Neural progenitor cell (in vitro differentiated cells): ENCODE measurements around the gene ZNF444. TPM values are rescaled to one million over a fixed set of nuclear protein-coding genes. Genes with fewer than 3 reads are reported as not detected.

ENCODE experiments used
- DNase-seq: peaks from one replicate; pipeline ENCODE4 v3.0.0-alpha.2; 2016; ENCODE audit warnings: low spot score
- H2AFZ ChIP-seq: fragments of 200-600 bp; sonication (generic); replicated peaks from 2 replicates; pipeline ENCODE4 v1.6.1; 2016; ENCODE audit warnings: antibody characterized with exemption
- H3F3A ChIP-seq: fragments of 200-600 bp; sonication (generic); 2 replicates; pipeline ENCODE4 v1.6.1; 2016; ENCODE audit warnings: antibody characterized with exemption, low read depth
- H3K27ac ChIP-seq: fragments of 200-600 bp; sonication (generic); 2 replicates; pipeline ENCODE4 v1.5.1; 2016; ENCODE audit warnings: mild to moderate bottlenecking
- H3K27me3 ChIP-seq: fragments of 200-600 bp; sonication (generic); 2 replicates; pipeline ENCODE4 v1.6.1; 2016; ENCODE audit warnings: mild to moderate bottlenecking, moderate library complexity
- H3K36me3 ChIP-seq: fragments of 200-600 bp; sonication (generic); 2 replicates; pipeline ENCODE4 v1.5.1; 2016
- H3K4me1 ChIP-seq: fragments of 200-600 bp; sonication (generic); 2 replicates; pipeline ENCODE4 v1.6.1; 2016; ENCODE audit warnings: mixed run types
- H3K4me2 ChIP-seq: fragments of 200-600 bp; sonication (generic); 2 replicates; pipeline ENCODE4 v1.6.1; 2016
- H3K4me3 ChIP-seq: fragments of 200-600 bp; sonication (generic); 2 replicates; pipeline ENCODE4 v1.5.1; 2016
- H3K79me2 ChIP-seq: fragments of 200-600 bp; sonication (generic); 2 replicates; pipeline ENCODE4 v1.6.1; 2016; ENCODE audit warnings: low read depth
- H3K9ac ChIP-seq: fragments of 200-600 bp; sonication (generic); 2 replicates; pipeline ENCODE4 v1.6.1; 2016
- H3K9me3 ChIP-seq: fragments of 200-600 bp; sonication (generic); 2 replicates; pipeline ENCODE4 v1.5.1; 2016; ENCODE audit warnings: low read depth
- H4K20me1 ChIP-seq: fragments of 200-600 bp; sonication (generic); 2 replicates; pipeline ENCODE4 v1.6.1; 2016; ENCODE audit warnings: low read depth
- H3K27ac Mint-ChIP-seq: 3 replicates; pipeline ENCODE4 v1.8.0; 2021; ENCODE audit warnings: mixed read lengths
- H3K27me3 Mint-ChIP-seq: 2 replicates; pipeline ENCODE4 v1.8.0; 2022; ENCODE audit warnings: low read depth, mild to moderate bottlenecking, inconsistent platforms, moderate library complexity, mixed read lengths; ENCODE audit not compliant: insufficient read depth
- H3K36me3 Mint-ChIP-seq: 3 replicates; pipeline ENCODE4 v1.8.0; 2021; ENCODE audit warnings: mixed read lengths
- H3K4me1 Mint-ChIP-seq: 3 replicates; pipeline ENCODE4 v1.8.0; 2021; ENCODE audit warnings: mixed read lengths
- H3K4me3 Mint-ChIP-seq: 3 replicates; pipeline ENCODE4 v1.8.0; 2021; ENCODE audit warnings: mild to moderate bottlenecking, moderate library complexity, mixed read lengths
- H3K9me3 Mint-ChIP-seq: 3 replicates; pipeline ENCODE4 v1.8.0; 2020; ENCODE audit warnings: mixed read lengths
- CTCF ChIP-seq: fragments of 200-600 bp; sonication (generic); IDR thresholded peaks from 2 replicates; pipeline ENCODE4 v1.5.1; 2017; ENCODE audit warnings: antibody characterized with exemption, mild to moderate bottlenecking
- EZH2 ChIP-seq: fragments of 200-600 bp; sonication (generic); IDR thresholded peaks from 2 replicates; pipeline ENCODE4 v1.6.1; 2017; ENCODE audit warnings: antibody characterized with exemption, mild to moderate bottlenecking, moderate library complexity
- EZH2phosphoT487 ChIP-seq: fragments of 200-600 bp; sonication (generic); IDR thresholded peaks from 2 replicates; pipeline ENCODE4 v1.6.1; 2017; ENCODE audit warnings: antibody characterized with exemption
- total RNA-seq: library from RNA; depleted of rRNA; stranded (reverse); fragments of >200 nt; gene quantifications from 2 replicates; pipeline ENCODE4 v1.2.3, GENCODE V29; 2015; ENCODE audit warnings: low replicate concordance

The ZNF444 gene
- total RNA-seq, 1 donor from 2014 or later = 7.0 TPM

- Histone ChIP-seq H3K79me2 (peaks cover 34% of the 10 kb centered on the region), H3K9ac (no peak overlapping the region), H3K9me3 (no peaks in the 10 kb centered on the region), H3F3A (peaks cover 28% of the 10 kb centered on the region), H4K20me1 (peaks cover 43% of the 10 kb centered on the region), H3K4me2 (no peak overlapping the region), H3K27ac (no peak overlapping the region), H3K36me3 (no peaks in the 10 kb centered on the region), H2AFZ (no peak overlapping the region), H3K27me3 (no peaks in the 10 kb centered on the region), H3K4me1 (peaks cover 20% of the 10 kb centered on the region), H3K4me3 (no peak overlapping the region)
- Mint-ChIP-seq H3K27ac (peak overlapping the region; percentile 65), H3K4me1 (peaks cover 25% of the 10 kb centered on the region), H3K27me3 (peaks cover 12% of the 10 kb centered on the region), H3K4me3 (peak overlapping the region; percentile 57), H3K9me3 (peaks cover 6% of the 10 kb centered on the region), H3K36me3 (peaks cover 26% of the 10 kb centered on the region)
- no peak for TF ChIP-seq EZH2
- TF ChIP-seq EZH2phosphoT487 = no peak
- DNase-seq = no peak
These were observed 9.3 kb downstream of the ZNF444 start for GRCh38 chr19:56150358-56150757.

GRCh38 chr19:56152644-56153043 lies 11.6 kb downstream of the ZNF444 start:
- no peaks in the 10 kb centered on the region for H3K27me3 ChIP-seq
- H3K4me1 ChIP-seq = peaks cover 20% of the 10 kb centered on the region
- H3K9ac ChIP-seq = no peak overlapping the region
- DNase-seq = peak; percentile 34
- peak overlapping the region; percentile 49 for H3K4me2 ChIP-seq
- H3K27me3 Mint-ChIP-seq = peaks cover 14% of the 10 kb centered on the region
- peaks cover 28% of the 10 kb centered on the region for H3F3A ChIP-seq
- H3K4me1 Mint-ChIP-seq = peaks cover 25% of the 10 kb centered on the region
- H4K20me1 ChIP-seq = peaks cover 43% of the 10 kb centered on the region
- H3K79me2 ChIP-seq = peaks cover 28% of the 10 kb centered on the region
- H2AFZ ChIP-seq = no peak overlapping the region
- peak overlapping the region; percentile 56 for H3K27ac ChIP-seq
- peaks cover 36% of the 10 kb centered on the region for H3K36me3 Mint-ChIP-seq
- H3K4me3 Mint-ChIP-seq = peak overlapping the region; percentile 27
- peak overlapping the region; percentile 5 for H3K4me3 ChIP-seq
- H3K9me3 ChIP-seq = no peaks in the 10 kb centered on the region
- peaks cover 6% of the 10 kb centered on the region for H3K9me3 Mint-ChIP-seq
- no peak for TF ChIP-seq EZH2
- no peak for TF ChIP-seq EZH2phosphoT487
- no peak for TF ChIP-seq CTCF
- no peaks in the 10 kb centered on the region for H3K36me3 ChIP-seq
- H3K27ac Mint-ChIP-seq = peak overlapping the region; percentile 57

- H3K9me3 ChIP-seq = no peaks in the 10 kb centered on the region
- Mint-ChIP-seq H3K9me3 (peaks cover 6% of the 10 kb centered on the region), H3K27ac (peak overlapping the region; percentile 64), H3K4me3 (peak overlapping the region; percentile 8), H3K36me3 (peaks cover 31% of the 10 kb centered on the region), H3K27me3 (peaks cover 16% of the 10 kb centered on the region), H3K4me1 (peaks cover 25% of the 10 kb centered on the region)
- no peak overlapping the region for H3K9ac ChIP-seq
- peak overlapping the region; percentile 49 for H3K4me2 ChIP-seq
- TF ChIP-seq EZH2phosphoT487 (no peak), CTCF (no peak), EZH2 (no peak)
- peaks cover 42% of the 10 kb centered on the region for H4K20me1 ChIP-seq
- peaks cover 20% of the 10 kb centered on the region for H3K4me1 ChIP-seq
- H3F3A ChIP-seq = peaks cover 27% of the 10 kb centered on the region
- H3K27me3 ChIP-seq = no peaks in the 10 kb centered on the region
- no peak overlapping the region for H2AFZ ChIP-seq
- H3K36me3 ChIP-seq = no peaks in the 10 kb centered on the region
- H3K4me3 ChIP-seq = no peak overlapping the region
- peak; percentile 84 for DNase-seq
- H3K79me2 ChIP-seq = peaks cover 28% of the 10 kb centered on the region
- peak overlapping the region; percentile 56 for H3K27ac ChIP-seq
These were observed 12.4 kb downstream of the ZNF444 start for GRCh38 chr19:56153507-56153906.

- H3K27ac ChIP-seq = no peak overlapping the region
- peaks cover 28% of the 10 kb centered on the region for H3K36me3 Mint-ChIP-seq
- H3K4me3 Mint-ChIP-seq = no peak overlapping the region
- peak overlapping the region; percentile 22 for H3K27ac Mint-ChIP-seq
- peaks cover 10% of the 10 kb centered on the region for H3K27me3 Mint-ChIP-seq
- no peak overlapping the region for H3K4me3 ChIP-seq
- H3K9me3 ChIP-seq = no peaks in the 10 kb centered on the region
- no peak overlapping the region for H2AFZ ChIP-seq
- H3K4me2 ChIP-seq = no peak overlapping the region
- no peaks in the 10 kb centered on the region for H3K27me3 ChIP-seq
- peaks cover 31% of the 10 kb centered on the region for H4K20me1 ChIP-seq
- TF ChIP-seq CTCF = peak; percentile 57
- no peak for TF ChIP-seq EZH2phosphoT487
- DNase-seq = peak; percentile 62
- peaks cover 18% of the 10 kb centered on the region for H3K79me2 ChIP-seq
- peaks cover 22% of the 10 kb centered on the region for H3F3A ChIP-seq
- no peak overlapping the region for H3K9ac ChIP-seq
- peaks cover 3% of the 10 kb centered on the region for H3K9me3 Mint-ChIP-seq
- H3K36me3 ChIP-seq = no peaks in the 10 kb centered on the region
- peaks cover 22% of the 10 kb centered on the region for H3K4me1 Mint-ChIP-seq
- H3K4me1 ChIP-seq = peaks cover 20% of the 10 kb centered on the region
These were observed 14.1 kb downstream of the ZNF444 start for GRCh38 chr19:56155124-56155687.
